GM18519 (cell line): ENCODE measurements around the gene RABGAP1.
A peak's percentile ranks its signal among the peaks of the same experiment; 100 is the strongest.
"Not testable (repeated sequence)": the region's sequence is repeated elsewhere in the genome, so short reads cannot be mapped to it uniquely, and the experiment has no call there.

Experiments
- ATAC-seq: cut with Tn5 transposase; IDR thresholded peaks from one replicate; pipeline ENCODE4 v1.9.1; 2021; ENCODE audit warnings: mild to moderate bottlenecking, moderate library complexity; ENCODE audit not compliant: unreplicated experiment, low FRiP score

The RABGAP1 gene

DNA sequence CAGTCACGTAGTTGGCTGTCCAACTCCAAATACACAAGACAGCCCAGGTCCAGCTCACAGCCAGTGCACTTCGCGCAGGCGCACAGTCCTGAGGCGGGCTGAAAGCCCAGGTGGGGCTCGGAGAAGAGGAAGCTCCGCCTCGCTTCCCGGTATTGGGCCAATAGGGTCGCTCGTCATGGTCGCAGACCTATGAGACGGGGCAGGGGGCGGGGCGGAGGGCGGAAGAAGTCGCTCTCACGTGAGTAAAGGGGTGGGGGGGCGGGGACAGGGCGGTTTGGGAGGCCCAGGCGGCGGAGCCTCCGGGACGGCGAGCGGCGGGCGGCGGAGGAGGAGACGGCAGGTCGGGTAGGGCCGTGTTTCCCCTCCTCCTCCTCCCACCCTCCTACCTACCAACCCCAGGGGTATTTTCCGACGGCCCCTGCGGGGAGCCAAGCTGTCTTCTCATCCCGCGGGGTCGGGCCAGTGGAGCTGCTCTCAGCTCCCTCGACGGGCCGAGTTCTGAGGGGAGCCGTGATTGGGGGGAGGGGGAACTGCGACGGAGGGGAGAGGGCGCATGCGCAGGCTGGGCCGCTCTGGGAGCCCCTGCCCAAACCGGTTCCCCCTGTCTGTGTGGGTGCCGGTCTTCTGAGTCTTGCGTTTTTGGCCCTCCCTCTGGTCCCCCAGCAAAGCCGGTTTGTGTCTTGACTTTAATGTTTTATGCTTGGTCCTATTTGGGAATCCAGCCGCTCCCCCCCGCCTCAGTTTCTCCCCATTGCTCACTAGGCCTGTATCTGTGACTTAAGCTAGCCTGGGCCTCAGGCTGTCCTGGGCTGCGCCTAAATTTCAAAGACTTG lies at the start of gene RABGAP1:
Gene RABGAP1 (plus strand): TSS at position 272 of the 833 bp plus-strand sequence. CDS start 16,040 bp downstream, outside the sequence.
- ATAC-seq: peak; percentile 98

DNA sequence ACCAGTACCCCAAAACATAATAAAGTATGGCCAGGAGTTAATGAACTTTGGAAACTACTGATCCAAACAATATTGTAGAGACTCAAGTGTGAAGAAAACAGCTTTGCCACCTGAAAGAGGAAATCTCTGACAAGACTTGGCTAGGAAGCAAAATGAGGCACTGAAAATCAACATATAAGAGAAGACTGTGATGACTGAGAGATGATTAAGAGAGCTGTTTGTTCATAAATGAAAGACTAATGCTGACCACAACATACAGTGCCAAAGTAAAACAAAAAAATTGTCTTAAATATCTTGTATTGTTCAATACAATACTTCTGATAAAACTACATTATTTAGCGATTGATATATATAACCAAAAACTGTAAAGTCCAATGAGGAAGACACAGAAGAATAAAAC lies 42.9 kb upstream of the RABGAP1 start:
- ATAC-seq: no peak

- ATAC-seq: no peak
These were observed 40.0 kb upstream of the RABGAP1 start for GRCh38 chr9:122900791-122901190.

GRCh38 chr9:122904466-122904822 lies 36.4 kb upstream of the RABGAP1 start:
- ATAC-seq: no peak

- peak; percentile 65 for ATAC-seq
These were observed 35.8 kb upstream of the RABGAP1 start, which contains the start of gene RC3H2 for GRCh38 chr9:122904823-122905710. Gene RC3H2 (minus strand): TSS chr9:122905359. CDS start chr9:122897509, 7,850 bp downstream.

DNA sequence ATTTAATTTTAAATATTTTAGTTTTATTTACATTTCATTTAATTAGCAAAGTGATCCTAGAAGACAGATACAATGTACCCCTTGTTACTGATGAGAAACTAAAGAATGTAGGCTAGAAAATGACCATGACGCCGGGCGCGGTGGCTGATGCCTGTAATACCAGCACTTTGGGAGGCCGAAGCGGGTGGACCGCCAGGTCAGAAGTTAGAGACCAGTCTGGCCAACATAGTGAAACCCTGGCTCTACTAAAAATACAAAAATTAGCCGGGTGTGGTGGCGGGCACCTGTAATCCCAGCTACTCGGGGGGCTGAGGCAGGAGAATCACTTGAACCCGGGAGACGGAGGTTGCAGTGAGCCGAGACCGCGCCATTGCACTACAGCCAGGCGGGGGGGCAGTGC lies 34.7 kb upstream of the RABGAP1 start:
- ATAC-seq: not testable (repeated sequence)

DNA sequence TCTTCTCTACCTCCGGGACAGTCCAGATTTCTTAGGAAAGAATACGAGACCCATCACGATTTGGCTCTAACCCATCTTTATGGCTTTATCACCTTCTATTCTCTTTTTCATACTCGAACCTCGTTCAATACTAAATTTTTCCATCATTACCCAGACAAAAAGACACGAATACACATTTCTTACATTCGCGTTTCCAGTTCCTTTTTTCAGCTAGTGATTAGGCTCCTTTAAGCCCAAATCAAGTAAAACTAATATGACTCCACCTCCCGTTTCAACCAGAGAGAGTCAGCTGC lies 28.2 kb upstream of the RABGAP1 start:
- ATAC-seq: no peak

GRCh38 chr9:122912964-122913673 lies 27.7 kb upstream of the RABGAP1 start, which contains the start of gene ZBTB6:
Gene ZBTB6 (minus strand): TSS chr9:122913323. CDS start chr9:122912072, 1,251 bp downstream.
- peak; percentile 86 for ATAC-seq

DNA sequence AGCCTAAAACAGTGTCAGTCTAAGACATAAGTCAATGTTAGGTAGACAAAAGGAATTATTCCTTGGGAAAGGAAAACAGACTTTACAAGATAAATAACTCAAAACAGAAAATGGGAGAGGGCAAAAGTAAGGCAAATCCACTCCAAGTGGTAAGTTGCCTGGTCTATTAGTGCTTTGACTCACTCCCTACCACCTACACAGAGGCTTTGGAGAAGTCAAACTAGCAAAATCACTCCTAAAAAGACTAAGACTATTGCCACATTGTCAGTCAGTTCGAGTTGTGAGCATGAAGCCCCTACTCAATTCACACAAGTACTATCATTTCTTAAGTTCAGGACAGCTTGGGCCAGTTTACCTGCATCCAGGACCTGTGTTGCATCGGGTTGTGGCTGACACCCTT lies 22.5 kb upstream of the RABGAP1 start:
- ATAC-seq: no peak

- ATAC-seq: no peak
These were observed 18.1 kb upstream of the RABGAP1 start for GRCh38 chr9:122922713-122923112.

DNA sequence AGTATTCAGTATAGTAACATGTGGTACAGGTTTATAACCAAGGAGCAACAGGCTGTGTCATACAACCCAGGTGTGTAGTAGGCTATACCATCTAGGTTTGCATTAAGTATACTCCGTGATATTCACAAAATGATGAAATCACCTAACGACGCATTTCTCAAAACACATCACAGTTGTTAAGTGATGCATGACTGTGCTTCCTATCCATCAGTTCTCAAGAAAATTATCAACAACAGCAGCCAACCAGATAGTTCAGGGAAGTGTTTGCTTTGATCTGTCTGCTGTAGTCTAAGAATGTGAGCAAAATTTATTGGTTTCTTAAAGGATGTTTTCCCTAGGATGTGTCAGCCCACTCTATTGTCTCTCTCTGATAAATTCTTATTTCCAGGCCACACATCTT lies 16.9 kb upstream of the RABGAP1 start:
- no peak for ATAC-seq

GRCh38 chr9:122929796-122930354 lies 10.9 kb upstream of the RABGAP1 start:
- ATAC-seq: no peak

GRCh38 chr9:122930541-122931225 lies 10.1 kb upstream of the RABGAP1 start:
- peak; percentile 5 for ATAC-seq

GRCh38 chr9:122931226-122932121 lies 9.3 kb upstream of the RABGAP1 start, which contains the start of gene ZBTB26:
Gene ZBTB26 (minus strand): TSS chr9:122931512. CDS start chr9:122919934, 11,578 bp downstream.
- peak; percentile 80 for ATAC-seq

DNA sequence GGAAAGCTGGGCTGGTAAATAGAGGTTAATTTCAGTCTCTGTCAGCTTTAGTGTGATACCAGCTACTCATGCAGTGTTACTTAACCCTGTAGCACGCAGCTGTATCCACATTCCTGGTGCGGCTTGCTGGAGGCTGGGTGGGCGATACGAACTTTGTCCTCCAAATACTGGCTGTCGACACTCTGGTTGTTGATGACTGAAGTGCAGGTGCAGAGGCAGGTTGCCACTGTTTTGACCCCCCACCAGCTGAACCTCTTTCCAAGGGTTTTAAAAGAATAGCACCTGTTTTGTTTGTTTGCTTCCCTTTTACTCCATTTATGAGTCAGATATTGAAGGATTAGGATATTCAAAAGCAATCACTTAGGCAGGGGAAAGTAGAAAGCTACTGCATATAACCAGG lies 4.4 kb upstream of the RABGAP1 start:
- no peak for ATAC-seq

DNA sequence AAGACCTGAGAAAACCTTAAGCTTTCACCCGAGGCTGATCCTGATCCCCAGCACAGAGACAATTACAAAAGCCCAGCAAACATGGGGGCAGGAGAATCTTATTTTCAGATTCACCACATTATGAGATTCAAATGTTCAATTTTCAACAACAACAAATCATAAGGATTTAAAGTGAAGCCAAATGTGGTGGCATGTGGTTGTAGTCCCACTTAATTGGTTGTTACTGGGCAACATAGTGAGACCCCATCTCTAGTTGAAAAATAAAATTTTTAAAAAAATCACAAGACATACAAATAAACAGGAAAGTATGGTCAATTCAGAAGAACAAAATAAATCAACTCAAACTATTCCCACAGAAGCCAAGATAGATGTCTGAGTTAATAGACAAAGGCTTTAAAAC lies 3.9 kb upstream of the RABGAP1 start:
- ATAC-seq: no peak

DNA sequence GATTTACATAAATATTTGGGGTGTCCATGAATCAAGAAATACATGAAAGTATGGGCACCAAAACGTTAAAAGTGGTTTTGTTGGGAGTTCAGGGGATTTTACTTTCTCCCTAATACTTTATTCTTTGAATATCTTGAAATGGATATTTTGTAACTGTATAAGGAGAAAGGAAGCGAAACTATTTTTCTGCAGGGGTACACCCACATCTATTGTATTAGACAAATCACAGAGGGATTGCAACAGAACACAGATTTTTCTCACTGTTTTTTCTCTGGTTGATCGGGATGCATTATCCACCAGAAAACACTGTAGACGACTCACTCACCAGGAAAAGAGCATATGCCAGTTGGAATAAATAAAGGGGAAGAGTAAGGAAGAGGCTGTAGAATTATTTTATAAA lies 1.2 kb upstream of the RABGAP1 start:
- ATAC-seq: no peak

DNA sequence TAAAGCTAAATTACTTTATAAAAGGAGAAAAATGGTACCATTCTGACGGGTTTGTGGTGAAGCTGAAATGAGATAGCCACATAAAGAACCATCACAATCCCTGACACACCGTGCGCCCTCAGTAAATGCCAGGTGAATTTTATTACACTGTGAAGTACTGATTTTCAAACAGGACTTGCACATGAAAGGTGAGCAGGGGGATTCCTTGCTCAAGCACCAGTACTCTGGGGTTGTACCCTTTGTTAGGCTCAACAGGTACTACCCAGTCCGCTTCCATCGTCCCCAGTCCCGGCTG lies 419 bp upstream of the RABGAP1 start:
- no peak for ATAC-seq

- no peak for ATAC-seq
These were observed 888 bp downstream of the RABGAP1 start for GRCh38 chr9:122941582-122942234.
